HCT116 (cell line): ENCODE data around the gene OR5P2. TPM values are rescaled to one million over a fixed set of nuclear protein-coding genes. Genes with fewer than 3 reads are reported as not detected.

Experiments
- ATAC-seq: fragments of 200-7000 bp; cut with Tn5 transposase; 2 replicates; pipeline ENCODE4 v1.9.1; 2020; ENCODE audit warnings: mild to moderate bottlenecking, moderate library complexity
- BruUV-seq: library from RNA; stranded (reverse); fragments of 400-500 nt; replicated peaks from 2 replicates; lab custom pipeline; 2021; lab: Mats Ljungman, UMichigan
- CTCF ChIA-PET: fragments of 300-600 bp; sonication (Branson Sonifier 250); formaldehyde crosslinking; loops from one replicate; lab custom pipeline; 2021; ENCODE audit warnings: antibody characterized with exemption; lab: Charles Lee
- POLR2A ChIA-PET: fragments of 300-600, 350-600 bp; sonication (Branson Sonifier 250); formaldehyde crosslinking; loops from one replicate; lab custom pipeline; 2021; ENCODE audit warnings: antibody characterized with exemption; lab: Charles Lee
- RAD21 ChIA-PET, 2 experiments: fragments of 300-600 bp; sonication (Branson Sonifier 250); formaldehyde crosslinking; loops; one replicate each; lab custom pipeline; 2023; ENCODE audit warnings: low total read pairs in 2 of 2; ENCODE audit not compliant: uncharacterized antibody in 2 of 2, unreplicated experiment in 2 of 2, low non-redundant PET in 1 of 2; lab: Charles Lee
- DNase-seq: peaks from one replicate; pipeline ENCODE4 v3.0.0-alpha.2; 2010; ENCODE audit warnings: low read depth, low spot score
- H2AFZ ChIP-seq: fragments of 200-600 bp; shearing (Covaris generic), sonication (generic); 2 replicates; pipeline ENCODE4 v1.6.1; 2017; ENCODE audit warnings: low read depth, mixed run types, mixed read lengths, antibody characterized with exemption, low read length; ENCODE audit not compliant: poor library complexity, severe bottlenecking
- H3K27ac ChIP-seq: 2 replicates; pipeline ENCODE4 v1.5.1; 2012; ENCODE audit warnings: low read depth, low read length
- H3K27me3 ChIP-seq: fragments of 200-600 bp; sonication (generic); 2 replicates; pipeline ENCODE4 v1.6.1; 2016; ENCODE audit warnings: mixed run types, low read length, mixed read lengths; ENCODE audit not compliant: insufficient read depth
- H3K36me3 ChIP-seq, 2 experiments: fragments of 200-500 bp in 1 of 2; fragments of 200-600 bp in 1 of 2; sonication (Bioruptor generic) in 1 of 2; sonication (generic) in 1 of 2; 2 replicates each; pipeline versions ENCODE4 v1.5.1 to v1.6.1; 2014 to 2016; ENCODE audit warnings: low read length in 2 of 2, inconsistent platforms in 1 of 2, mixed read lengths in 1 of 2, mixed run types in 1 of 2; ENCODE audit not compliant: insufficient read depth in 2 of 2, control insufficient read depth in 1 of 2
- H3K4me1 ChIP-seq, 2 experiments: fragments of 200-600 bp in 1 of 2; sonication (generic) in 1 of 2; 2 replicates each; pipeline versions ENCODE4 v1.5.1 to v1.6.1; 2012 to 2017; ENCODE audit warnings: low read length in 2 of 2, inconsistent platforms in 1 of 2, mild to moderate bottlenecking in 1 of 2, mixed read lengths in 1 of 2, mixed run types in 1 of 2, moderate library complexity in 1 of 2; ENCODE audit not compliant: insufficient read depth in 2 of 2, control insufficient read depth in 1 of 2
- H3K4me2 ChIP-seq: fragments of 200-600 bp; sonication (generic); 2 replicates; pipeline ENCODE4 v1.6.1; 2017; ENCODE audit warnings: mixed run types, low read length, mixed read lengths
- H3K4me3 ChIP-seq, 2 experiments: fragments of 200-600 bp in 1 of 2; sonication (generic) in 1 of 2; replicated peaks in 1 of 2; 2 replicates each; pipeline ENCODE4 v1.5.1; 2011 to 2016; ENCODE audit warnings: low read length in 2 of 2, control low read depth in 1 of 2, low read depth in 1 of 2, mild to moderate bottlenecking in 1 of 2, mixed read lengths in 1 of 2, mixed run types in 1 of 2
- H3K79me2 ChIP-seq: fragments of 200-600 bp; sonication (generic); 2 replicates; pipeline ENCODE4 v1.6.1; 2017; ENCODE audit warnings: mild to moderate bottlenecking, mixed run types, low read length, moderate library complexity, mixed read lengths; ENCODE audit not compliant: insufficient read depth
- H3K9ac ChIP-seq: fragments of 200-600 bp; sonication (generic); 2 replicates; pipeline ENCODE4 v1.6.1; 2016; ENCODE audit warnings: low read length, mixed read lengths
- H3K9me2 ChIP-seq: fragments of 200-600 bp; sonication (generic), shearing (Covaris generic); 2 replicates; pipeline ENCODE4 v1.6.1; 2017; ENCODE audit warnings: mixed run types, mild to moderate bottlenecking, moderate library complexity; ENCODE audit not compliant: insufficient read depth
- H3K9me3 ChIP-seq, 2 experiments: fragments of 200-500 bp in 1 of 2; fragments of 200-600 bp in 1 of 2; sonication (Bioruptor generic) in 1 of 2; sonication (generic) in 1 of 2; 2 replicates each; pipeline ENCODE4 v1.6.1; 2014 to 2017; ENCODE audit warnings: low read length in 2 of 2, mixed read lengths in 2 of 2, inconsistent platforms in 1 of 2, low read depth in 1 of 2, mild to moderate bottlenecking in 1 of 2, mixed run types in 1 of 2, moderate library complexity in 1 of 2; ENCODE audit not compliant: control insufficient read depth in 1 of 2, insufficient read depth in 1 of 2
- H4K20me1 ChIP-seq: fragments of 200-600 bp; sonication (generic), shearing (Covaris generic); 2 replicates; pipeline ENCODE4 v1.6.1; 2017; ENCODE audit warnings: mixed run types, mild to moderate bottlenecking, moderate library complexity; ENCODE audit not compliant: insufficient read depth
- ATF3 ChIP-seq: IDR thresholded peaks from 2 replicates; pipeline ENCODE4 v1.6.1; 2012
- CBX3 ChIP-seq: IDR thresholded peaks from 2 replicates; pipeline ENCODE4 v1.6.1; 2012; ENCODE audit warnings: low read depth
- CEBPB ChIP-seq: IDR thresholded peaks from 2 replicates; pipeline ENCODE4 v1.6.1; 2012; ENCODE audit warnings: low read depth
- EGR1 ChIP-seq: IDR thresholded peaks from 2 replicates; pipeline ENCODE4 v1.6.1; 2012; ENCODE audit warnings: low read depth
- ELF1 ChIP-seq: IDR thresholded peaks from 2 replicates; pipeline ENCODE4 v1.6.1; 2012; ENCODE audit warnings: low read depth, borderline replicate concordance
- EZH2phosphoT487 ChIP-seq: fragments of 200-600 bp; IDR thresholded peaks from 2 replicates; pipeline ENCODE4 v1.6.1; 2018; ENCODE audit warnings: antibody characterized with exemption, borderline replicate concordance
- FOSL1 ChIP-seq: IDR thresholded peaks from 2 replicates; pipeline ENCODE4 v1.6.1; 2012; ENCODE audit warnings: low read depth
- JUND ChIP-seq: IDR thresholded peaks from 2 replicates; pipeline ENCODE4 v1.6.1; 2012
- MAX ChIP-seq: IDR thresholded peaks from 2 replicates; pipeline ENCODE4 v1.6.1; 2012
- POLR2A ChIP-seq: IDR thresholded peaks from 2 replicates; pipeline ENCODE4 v1.7.0; 2011; ENCODE audit warnings: borderline replicate concordance; ENCODE audit not compliant: insufficient read depth, insufficient read length; ENCODE audit errors: extremely low read depth
- POLR2AphosphoS5 ChIP-seq: IDR thresholded peaks from 2 replicates; pipeline ENCODE4 v1.6.1; 2011; ENCODE audit warnings: mild to moderate bottlenecking, low read depth, low read length, moderate library complexity
- REST ChIP-seq: IDR thresholded peaks from 2 replicates; pipeline ENCODE4 v1.6.1; 2012; ENCODE audit warnings: low read depth
- SIN3A ChIP-seq: IDR thresholded peaks from 2 replicates; pipeline ENCODE4 v1.6.1; 2012; ENCODE audit warnings: low read depth
- SP1 ChIP-seq: IDR thresholded peaks from 2 replicates; pipeline ENCODE4 v1.6.1; 2012; ENCODE audit warnings: low read depth
- SRF ChIP-seq: IDR thresholded peaks from 2 replicates; pipeline ENCODE4 v1.6.1; 2012; ENCODE audit warnings: low read depth
- TCF7L2 ChIP-seq: IDR thresholded peaks from 2 replicates; pipeline ENCODE4 v1.7.0; 2011; ENCODE audit warnings: borderline replicate concordance, inconsistent platforms; ENCODE audit not compliant: insufficient read depth, insufficient read length; ENCODE audit errors: extremely low read depth
- ZFX ChIP-seq: fragments of 450-650 bp; IDR thresholded peaks from 2 replicates; pipeline ENCODE4 v1.6.1; 2017
- ZNF274 ChIP-seq: fragments of 200-500 bp; sonication (Bioruptor generic); IDR thresholded peaks from 2 replicates; pipeline ENCODE4 v1.6.1; 2014; ENCODE audit warnings: mild to moderate bottlenecking, low read depth, low read length, inconsistent platforms
- intact Hi-C: fragments of 100-400 bp; cut with micrococcal nuclease; formaldehyde crosslinking; loops from 2 replicates; pipeline ENCODE4 v1.10.0; 2022
- total RNA-seq: library from RNA; stranded (reverse); gene quantifications from one replicate; pipeline ENCODE4 v1.2.1, GENCODE V29; 2021; ENCODE audit not compliant: unreplicated experiment
- TF ChIP-seq, protein P1 (sequence below): IDR thresholded peaks from 2 replicates; pipeline ENCODE4 v1.6.1; 2011; ENCODE audit warnings: mild to moderate bottlenecking, low read length, moderate library complexity; ENCODE audit not compliant: insufficient replicate concordance; ENCODE audit errors: extremely low read depth

Gene OR5P2
- total RNA-seq, 1 experiment from 2014 or later: not detected

GRCh38 chr11:7787239-7787638 lies 9.5 kb downstream of the OR5P2 start:
- H3K36me3 ChIP-seq: no peaks in the 10 kb centered on the region
- no peaks in the 10 kb centered on the region for H3K79me2 ChIP-seq
- H3K9ac ChIP-seq: no peak overlapping the region
- CTCF ChIA-PET: no interaction called here
- H2AFZ ChIP-seq: no peak overlapping the region
- intact Hi-C loops: no loop called here
- ATAC-seq: no peak
- no peak for TF ChIP-seq ZFX
- no peak for TF ChIP-seq ZNF274
- TF ChIP-seq ATF3: no peak
- TF ChIP-seq POLR2A: no peak
- no peak for TF ChIP-seq REST
- TF ChIP-seq FOSL1: no peak
- TF ChIP-seq CEBPB: no peak
- no peak for TF ChIP-seq TCF7L2
- no peak for TF ChIP-seq MAX
- TF ChIP-seq SRF: no peak
- TF ChIP-seq SP1: no peak
- no peak for TF ChIP-seq CBX3
- no peak for TF ChIP-seq ELF1
- TF ChIP-seq, protein P1, sequence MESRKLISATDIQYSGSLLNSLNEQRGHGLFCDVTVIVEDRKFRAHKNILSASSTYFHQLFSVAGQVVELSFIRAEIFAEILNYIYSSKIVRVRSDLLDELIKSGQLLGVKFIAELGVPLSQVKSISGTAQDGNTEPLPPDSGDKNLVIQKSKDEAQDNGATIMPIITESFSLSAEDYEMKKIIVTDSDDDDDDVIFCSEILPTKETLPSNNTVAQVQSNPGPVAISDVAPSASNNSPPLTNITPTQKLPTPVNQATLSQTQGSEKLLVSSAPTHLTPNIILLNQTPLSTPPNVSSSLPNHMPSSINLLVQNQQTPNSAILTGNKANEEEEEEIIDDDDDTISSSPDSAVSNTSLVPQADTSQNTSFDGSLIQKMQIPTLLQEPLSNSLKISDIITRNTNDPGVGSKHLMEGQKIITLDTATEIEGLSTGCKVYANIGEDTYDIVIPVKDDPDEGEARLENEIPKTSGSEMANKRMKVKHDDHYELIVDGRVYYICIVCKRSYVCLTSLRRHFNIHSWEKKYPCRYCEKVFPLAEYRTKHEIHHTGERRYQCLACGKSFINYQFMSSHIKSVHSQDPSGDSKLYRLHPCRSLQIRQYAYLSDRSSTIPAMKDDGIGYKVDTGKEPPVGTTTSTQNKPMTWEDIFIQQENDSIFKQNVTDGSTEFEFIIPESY: no peak
- no peak for TF ChIP-seq JUND
- no peak for TF ChIP-seq EGR1
- TF ChIP-seq POLR2AphosphoS5: no peak
- TF ChIP-seq SIN3A: no peak
- no peak for TF ChIP-seq EZH2phosphoT487
- POLR2A ChIA-PET: no interaction called here
- BruUV-seq: no TSS peak
- no peak overlapping the region for H3K4me3 ChIP-seq
- DNase-seq: no peak
- H3K9me3 ChIP-seq: no peaks in the 10 kb centered on the region
- no peaks in the 10 kb centered on the region for H4K20me1 ChIP-seq
- no peaks in the 10 kb centered on the region for H3K9me2 ChIP-seq
- H3K27me3 ChIP-seq: 0 out of 2 replicates have a peak, but pooled peaks cover 5% of the 10 kb centered on the region
- no peaks in the 10 kb centered on the region for H3K4me1 ChIP-seq
- no peak overlapping the region for H3K4me2 ChIP-seq
- RAD21 ChIA-PET: no interaction called here
- H3K27ac ChIP-seq: no peak overlapping the region
